ENCODE measurements around the gene MTF2.

The MTF2 gene

DNA sequence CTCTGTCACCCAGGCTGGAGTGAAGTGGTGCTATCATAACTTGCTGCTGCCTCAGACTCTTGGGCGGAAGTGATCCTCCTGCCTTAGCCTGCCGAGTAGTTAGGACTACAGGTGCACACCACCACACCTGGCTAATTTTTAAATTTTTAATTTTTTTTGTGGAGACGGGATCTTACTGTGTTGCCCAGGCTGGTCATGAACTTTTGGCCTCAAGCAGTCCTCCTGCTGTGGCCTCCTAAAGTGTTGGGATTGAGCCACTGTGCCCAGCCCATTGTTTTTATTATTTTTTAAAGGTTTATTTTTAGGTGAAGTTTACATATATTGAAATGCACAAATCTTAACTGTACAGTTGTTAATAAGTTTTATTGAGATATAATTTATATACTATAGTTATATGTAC is 3.2 kb downstream of the MTF2 start:
- TF ChIP-seq, protein P1, sequence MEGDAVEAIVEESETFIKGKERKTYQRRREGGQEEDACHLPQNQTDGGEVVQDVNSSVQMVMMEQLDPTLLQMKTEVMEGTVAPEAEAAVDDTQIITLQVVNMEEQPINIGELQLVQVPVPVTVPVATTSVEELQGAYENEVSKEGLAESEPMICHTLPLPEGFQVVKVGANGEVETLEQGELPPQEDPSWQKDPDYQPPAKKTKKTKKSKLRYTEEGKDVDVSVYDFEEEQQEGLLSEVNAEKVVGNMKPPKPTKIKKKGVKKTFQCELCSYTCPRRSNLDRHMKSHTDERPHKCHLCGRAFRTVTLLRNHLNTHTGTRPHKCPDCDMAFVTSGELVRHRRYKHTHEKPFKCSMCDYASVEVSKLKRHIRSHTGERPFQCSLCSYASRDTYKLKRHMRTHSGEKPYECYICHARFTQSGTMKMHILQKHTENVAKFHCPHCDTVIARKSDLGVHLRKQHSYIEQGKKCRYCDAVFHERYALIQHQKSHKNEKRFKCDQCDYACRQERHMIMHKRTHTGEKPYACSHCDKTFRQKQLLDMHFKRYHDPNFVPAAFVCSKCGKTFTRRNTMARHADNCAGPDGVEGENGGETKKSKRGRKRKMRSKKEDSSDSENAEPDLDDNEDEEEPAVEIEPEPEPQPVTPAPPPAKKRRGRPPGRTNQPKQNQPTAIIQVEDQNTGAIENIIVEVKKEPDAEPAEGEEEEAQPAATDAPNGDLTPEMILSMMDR (conservative IDR thresholded peaks at IDR 0.05; ENCODE audit: low read length): no peak
- no peak overlapping the region for H3K4me3 ChIP-seq (ENCODE audit: low read length)
- no peak for DNase-seq (ENCODE audit: low read depth)

DNA sequence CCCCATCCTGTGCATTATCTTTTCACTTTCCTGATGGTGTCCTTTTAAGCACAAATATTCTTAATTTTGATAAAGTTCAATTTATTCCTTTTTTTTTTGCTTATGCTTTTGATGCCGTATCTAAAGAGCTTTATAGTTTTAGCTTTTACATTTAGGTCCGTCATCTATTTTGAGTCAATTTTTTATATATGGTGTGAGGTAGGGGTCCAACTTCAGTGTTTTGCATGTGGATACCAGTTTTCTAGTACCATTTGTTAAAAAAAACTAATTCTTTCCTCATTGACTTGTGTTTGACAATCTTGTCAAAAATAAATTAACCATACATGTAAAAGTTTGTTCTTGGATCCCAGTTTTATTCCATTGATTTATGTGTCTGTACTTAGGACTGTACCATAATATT is 4.9 kb downstream of the MTF2 start:
- no peak for DNase-seq (ENCODE audit: low read depth)
- TF ChIP-seq, protein P1 (conservative IDR thresholded peaks at IDR 0.05; ENCODE audit: low read length): no peak
- no peak overlapping the region for H3K4me3 ChIP-seq (ENCODE audit: low read length)

DNA sequence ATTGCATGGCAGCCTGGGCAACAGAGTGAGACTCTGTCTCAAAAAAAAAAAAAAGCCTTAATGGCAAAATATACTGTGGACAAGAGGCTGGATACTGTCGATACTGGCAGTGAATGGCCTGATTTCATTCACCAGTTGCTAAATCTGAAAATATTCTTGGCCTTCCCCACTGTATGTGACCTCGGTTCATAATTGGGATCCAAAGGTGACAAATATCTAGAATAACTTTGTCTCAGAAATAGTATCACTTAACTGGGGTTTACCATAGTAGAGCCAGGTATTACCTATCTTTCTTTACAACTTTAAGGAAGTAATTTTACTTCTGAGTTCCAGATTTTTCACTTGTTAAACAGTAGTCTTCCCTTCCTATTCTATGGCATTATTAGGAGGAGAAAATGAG is 8.4 kb downstream of the MTF2 start:
- TF ChIP-seq, protein P1 (conservative IDR thresholded peaks at IDR 0.05; ENCODE audit: low read length): no peak
- no peak overlapping the region for H3K4me3 ChIP-seq (ENCODE audit: low read length)
- no peak for DNase-seq (ENCODE audit: low read depth)

DNA sequence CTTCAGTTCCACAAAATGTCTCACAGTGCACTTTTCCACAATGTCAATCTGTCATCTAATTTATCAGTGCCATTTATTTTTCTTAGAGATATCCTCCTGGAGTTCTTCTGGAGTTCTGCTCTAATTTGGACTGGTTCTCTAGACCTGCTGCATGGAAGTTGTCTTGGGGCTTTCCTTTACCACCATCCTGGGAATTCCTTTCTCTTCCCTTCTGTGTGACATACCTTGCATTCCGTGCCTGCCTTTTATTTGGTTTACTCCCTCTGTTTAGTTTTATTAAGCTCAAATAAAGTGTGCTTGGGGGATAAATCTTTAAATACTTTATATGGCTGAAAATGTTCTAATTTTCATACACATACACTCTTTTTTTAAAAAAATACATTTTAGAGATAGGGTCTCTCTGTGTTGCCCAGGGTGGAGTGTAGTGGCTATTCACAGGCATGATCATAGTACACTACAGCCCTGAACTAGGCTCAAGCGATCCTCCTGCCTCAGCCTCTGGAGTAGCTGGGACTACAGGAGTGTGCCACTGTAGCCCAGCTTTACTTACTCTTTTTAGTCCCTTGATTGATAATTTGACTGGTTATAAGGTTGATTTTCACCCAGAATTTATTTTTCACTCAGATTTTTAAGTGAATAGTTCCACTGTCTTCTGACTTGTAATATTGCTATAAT is 14.4 kb downstream of the MTF2 start:
- TF ChIP-seq, protein P1 (conservative IDR thresholded peaks at IDR 0.05; ENCODE audit: low read length): no peak
- DNase-seq (ENCODE audit: low read depth): peak; percentile 26
- no peak overlapping the region for H3K4me3 ChIP-seq (ENCODE audit: low read length)

DNA sequence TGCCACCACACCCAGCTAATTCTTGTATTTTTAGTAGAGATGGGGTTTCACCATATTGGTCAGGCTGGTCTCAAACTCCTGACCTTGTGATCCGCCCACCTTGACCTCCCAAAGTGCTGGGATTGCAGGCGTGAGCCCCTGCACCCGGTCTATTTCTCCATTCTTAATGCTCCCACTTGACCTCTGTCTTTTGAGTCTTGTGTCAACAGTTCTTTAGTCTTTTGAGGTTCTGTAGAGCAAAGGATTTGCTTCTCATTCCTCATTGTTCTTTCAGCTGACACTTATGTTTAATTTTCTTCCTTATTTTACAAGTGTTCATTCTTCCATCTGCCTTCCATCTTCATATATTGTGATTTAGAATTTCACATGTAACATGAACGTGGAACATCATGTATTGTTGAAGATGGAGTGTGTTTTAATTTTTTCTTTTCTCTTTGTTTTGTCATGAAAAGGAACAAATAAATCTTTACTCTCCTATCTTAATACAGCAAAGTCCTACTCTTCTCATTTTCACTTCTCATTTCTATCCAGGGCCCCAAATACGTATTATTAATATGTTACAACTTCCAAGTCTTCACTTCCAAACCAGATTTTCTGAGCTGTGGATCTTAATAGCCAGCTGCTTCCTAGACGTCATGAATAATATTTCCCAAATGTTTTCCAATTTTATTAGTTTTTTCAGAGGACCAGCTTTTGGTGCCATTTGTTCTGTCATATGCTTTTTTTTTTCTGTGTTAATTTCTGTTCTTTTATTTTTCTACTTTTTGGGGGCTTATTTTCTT is 16.9 kb downstream of the MTF2 start:
- TF ChIP-seq, protein P1 (conservative IDR thresholded peaks at IDR 0.05; ENCODE audit: low read length): no peak
- no peak overlapping the region for H3K4me3 ChIP-seq (ENCODE audit: low read length)
- DNase-seq (ENCODE audit: low read depth): no peak

DNA sequence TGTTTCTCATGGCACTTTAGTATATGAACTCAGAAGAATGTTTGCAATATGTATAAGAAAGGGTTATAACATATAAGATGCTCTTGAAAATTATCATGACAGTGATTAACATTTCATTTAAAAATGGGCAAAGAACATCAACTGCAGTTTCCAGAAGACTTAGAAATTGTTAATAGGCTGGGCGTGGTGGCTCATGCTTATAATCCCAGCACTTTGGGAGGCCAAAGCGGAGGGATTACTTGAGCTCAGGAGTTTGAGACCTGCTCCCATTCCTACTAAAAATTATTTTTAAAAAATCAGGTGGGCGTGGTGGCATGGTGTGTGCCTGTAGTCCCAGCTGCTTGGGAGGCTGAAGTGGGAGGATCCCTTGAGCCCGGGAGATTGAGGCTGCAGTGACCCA is 23.1 kb downstream of the MTF2 start:
- TF ChIP-seq, protein P1 (conservative IDR thresholded peaks at IDR 0.05; ENCODE audit: low read length): no peak
- DNase-seq (ENCODE audit: low read depth): no peak
- no peak overlapping the region for H3K4me3 ChIP-seq (ENCODE audit: low read length)

DNA sequence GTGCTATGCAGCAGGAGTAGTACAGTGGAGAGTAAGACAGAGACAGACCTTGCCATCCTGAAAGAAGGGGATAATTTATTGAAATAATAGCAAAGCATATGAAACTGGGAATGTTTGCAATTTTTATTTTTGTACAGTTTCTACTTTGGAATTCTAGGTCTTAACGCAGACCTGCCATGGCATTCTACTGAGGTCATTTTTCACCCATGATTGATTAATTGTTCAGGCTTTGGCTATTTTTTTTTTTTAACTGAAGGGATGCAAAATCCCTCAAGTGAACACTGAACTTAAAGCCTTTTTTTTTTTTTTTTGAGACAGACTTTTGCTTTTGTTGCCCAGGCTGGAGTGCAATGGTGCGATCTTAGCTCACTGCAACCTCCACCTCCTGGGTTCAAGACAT is 27.1 kb downstream of the MTF2 start:
- DNase-seq (ENCODE audit: low read depth): peak; percentile 21
- TF ChIP-seq, protein P1 (conservative IDR thresholded peaks at IDR 0.05; ENCODE audit: low read length): no peak
- H3K4me3 ChIP-seq (ENCODE audit: low read length): no peak overlapping the region

Data from AG10803 (cell line).